GM12878 (cell line): ENCODE results near the gene WDR31.

ENCODE experiments used
- EP300 ChIP-seq, 2 experiments: fragments of 150-350 bp in 1 of 2; IDR thresholded peaks; 2 replicates each; pipeline ENCODE4 v1.6.1; 2011 to 2012; ENCODE audit warnings: low read depth in 2 of 2, low read length in 2 of 2, borderline replicate concordance in 1 of 2, improper control_type of control experiment in 1 of 2, inconsistent platforms in 1 of 2; ENCODE audit not compliant: control insufficient read depth in 1 of 2
- HCFC1 ChIP-seq: fragments of 150-350 bp; IDR thresholded peaks from 2 replicates; pipeline ENCODE4 v1.6.1; 2014; ENCODE audit warnings: low read length
- MEF2A ChIP-seq: IDR thresholded peaks from 2 replicates; pipeline ENCODE4 v1.6.1; 2011; ENCODE audit warnings: low read depth, mild to moderate bottlenecking, low read length, moderate library complexity; ENCODE audit not compliant: insufficient read depth
- POLR2A ChIP-seq: IDR thresholded peaks from 2 replicates; pipeline ENCODE4 v1.6.1; 2011; ENCODE audit warnings: low read depth, mild to moderate bottlenecking, low read length
- RAD21 ChIP-seq: IDR thresholded peaks from 2 replicates; pipeline ENCODE4 v1.6.1; 2011; ENCODE audit warnings: mild to moderate bottlenecking, low read depth, low read length, moderate library complexity; ENCODE audit not compliant: insufficient read depth
- TAF1 ChIP-seq: IDR thresholded peaks from 2 replicates; pipeline ENCODE4 v1.6.1; 2011; ENCODE audit warnings: mild to moderate bottlenecking, low read depth, low read length, borderline replicate concordance
- ZNF274 ChIP-seq: IDR thresholded peaks from one replicate; pipeline ENCODE4 v1.8.0; 2011; ENCODE audit not compliant: insufficient read length, insufficient read depth
- ZZZ3 ChIP-seq: IDR thresholded peaks from 2 replicates; pipeline ENCODE4 v1.6.1; 2011; ENCODE audit warnings: low read depth; ENCODE audit not compliant: control insufficient read depth, insufficient read length
- TF ChIP-seq, protein P1 (sequence below), 3 experiments: IDR thresholded peaks in 2 of 3; conservative IDR thresholded peaks in 1 of 3; 2 replicates each; pipeline ENCODE4 v1.5.1; 2011; ENCODE audit warnings: low read depth in 3 of 3, low read length in 3 of 3, mild to moderate bottlenecking in 3 of 3, control low read depth in 2 of 3, moderate library complexity in 2 of 3, inconsistent platforms in 1 of 3, mixed read lengths in 1 of 3; ENCODE audit not compliant: control insufficient read depth in 2 of 3, insufficient read depth in 1 of 3; ENCODE audit errors: extremely low read depth in 1 of 3
- TF ChIP-seq, protein P2 (sequence below): IDR thresholded peaks from 2 replicates; pipeline ENCODE4 v1.6.1; 2011; ENCODE audit warnings: low read depth, mild to moderate bottlenecking, low read length, moderate library complexity, borderline replicate concordance; ENCODE audit errors: extremely low read depth
- TF ChIP-seq, protein P3 (sequence below): IDR thresholded peaks from 2 replicates; pipeline ENCODE4 v1.6.1; 2012; ENCODE audit warnings: mild to moderate bottlenecking, low read depth, low read length

DNA sequence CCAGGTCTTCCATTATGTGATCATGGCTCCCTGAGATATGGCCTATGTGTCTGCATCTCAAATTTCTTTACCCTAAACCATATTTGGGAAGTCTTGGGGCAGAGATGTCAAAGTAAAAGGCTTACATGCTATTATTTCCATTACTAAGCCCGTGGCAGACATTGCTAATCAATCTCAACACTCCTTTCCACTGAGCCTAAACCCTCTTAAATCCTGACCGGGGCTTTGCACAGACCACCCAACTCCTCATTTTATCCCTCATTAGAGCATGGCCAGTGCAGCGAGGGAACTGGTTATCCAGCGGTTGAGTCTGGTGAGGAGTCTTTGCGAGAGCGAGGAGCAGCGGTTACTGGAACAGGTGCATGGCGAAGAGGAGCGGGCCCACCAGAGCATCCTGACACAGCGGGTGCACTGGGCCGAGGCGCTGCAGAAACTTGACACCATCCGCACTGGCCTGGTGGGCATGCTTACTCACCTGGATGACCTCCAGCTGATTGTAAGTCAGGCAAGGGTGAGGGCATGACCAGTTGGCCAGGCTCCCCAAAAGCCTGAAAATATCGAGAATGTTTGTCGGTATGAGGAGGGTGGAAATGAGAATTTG, 20.3 kb upstream of the WDR31 start:
- TF ChIP-seq POLR2A (no peak), ZNF274 (no peak), ZZZ3 (no peak), MEF2A (no peak), EP300 (IDR thresholded peaks at IDR 0.05; ENCODE audit: borderline replicate concordance in 1 of 2, control insufficient read depth in 1 of 2, low read depth in 2 of 2, low read length in 2 of 2) (no peak), TAF1 (no peak), RAD21 (no peak), HCFC1 (no peak)
- TF ChIP-seq, protein P1, sequence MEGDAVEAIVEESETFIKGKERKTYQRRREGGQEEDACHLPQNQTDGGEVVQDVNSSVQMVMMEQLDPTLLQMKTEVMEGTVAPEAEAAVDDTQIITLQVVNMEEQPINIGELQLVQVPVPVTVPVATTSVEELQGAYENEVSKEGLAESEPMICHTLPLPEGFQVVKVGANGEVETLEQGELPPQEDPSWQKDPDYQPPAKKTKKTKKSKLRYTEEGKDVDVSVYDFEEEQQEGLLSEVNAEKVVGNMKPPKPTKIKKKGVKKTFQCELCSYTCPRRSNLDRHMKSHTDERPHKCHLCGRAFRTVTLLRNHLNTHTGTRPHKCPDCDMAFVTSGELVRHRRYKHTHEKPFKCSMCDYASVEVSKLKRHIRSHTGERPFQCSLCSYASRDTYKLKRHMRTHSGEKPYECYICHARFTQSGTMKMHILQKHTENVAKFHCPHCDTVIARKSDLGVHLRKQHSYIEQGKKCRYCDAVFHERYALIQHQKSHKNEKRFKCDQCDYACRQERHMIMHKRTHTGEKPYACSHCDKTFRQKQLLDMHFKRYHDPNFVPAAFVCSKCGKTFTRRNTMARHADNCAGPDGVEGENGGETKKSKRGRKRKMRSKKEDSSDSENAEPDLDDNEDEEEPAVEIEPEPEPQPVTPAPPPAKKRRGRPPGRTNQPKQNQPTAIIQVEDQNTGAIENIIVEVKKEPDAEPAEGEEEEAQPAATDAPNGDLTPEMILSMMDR (IDR thresholded peaks at IDR 0.05 in 2 of 3, conservative IDR thresholded peaks at IDR 0.05 in 1 of 3; ENCODE audit: control insufficient read depth in 2 of 3, extremely low read depth in 1 of 3, insufficient read depth in 1 of 3, low read depth in 3 of 3, low read length in 3 of 3), result no peak
- TF ChIP-seq, protein P2, sequence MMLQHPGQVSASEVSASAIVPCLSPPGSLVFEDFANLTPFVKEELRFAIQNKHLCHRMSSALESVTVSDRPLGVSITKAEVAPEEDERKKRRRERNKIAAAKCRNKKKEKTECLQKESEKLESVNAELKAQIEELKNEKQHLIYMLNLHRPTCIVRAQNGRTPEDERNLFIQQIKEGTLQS, result no peak
- TF ChIP-seq, protein P3, sequence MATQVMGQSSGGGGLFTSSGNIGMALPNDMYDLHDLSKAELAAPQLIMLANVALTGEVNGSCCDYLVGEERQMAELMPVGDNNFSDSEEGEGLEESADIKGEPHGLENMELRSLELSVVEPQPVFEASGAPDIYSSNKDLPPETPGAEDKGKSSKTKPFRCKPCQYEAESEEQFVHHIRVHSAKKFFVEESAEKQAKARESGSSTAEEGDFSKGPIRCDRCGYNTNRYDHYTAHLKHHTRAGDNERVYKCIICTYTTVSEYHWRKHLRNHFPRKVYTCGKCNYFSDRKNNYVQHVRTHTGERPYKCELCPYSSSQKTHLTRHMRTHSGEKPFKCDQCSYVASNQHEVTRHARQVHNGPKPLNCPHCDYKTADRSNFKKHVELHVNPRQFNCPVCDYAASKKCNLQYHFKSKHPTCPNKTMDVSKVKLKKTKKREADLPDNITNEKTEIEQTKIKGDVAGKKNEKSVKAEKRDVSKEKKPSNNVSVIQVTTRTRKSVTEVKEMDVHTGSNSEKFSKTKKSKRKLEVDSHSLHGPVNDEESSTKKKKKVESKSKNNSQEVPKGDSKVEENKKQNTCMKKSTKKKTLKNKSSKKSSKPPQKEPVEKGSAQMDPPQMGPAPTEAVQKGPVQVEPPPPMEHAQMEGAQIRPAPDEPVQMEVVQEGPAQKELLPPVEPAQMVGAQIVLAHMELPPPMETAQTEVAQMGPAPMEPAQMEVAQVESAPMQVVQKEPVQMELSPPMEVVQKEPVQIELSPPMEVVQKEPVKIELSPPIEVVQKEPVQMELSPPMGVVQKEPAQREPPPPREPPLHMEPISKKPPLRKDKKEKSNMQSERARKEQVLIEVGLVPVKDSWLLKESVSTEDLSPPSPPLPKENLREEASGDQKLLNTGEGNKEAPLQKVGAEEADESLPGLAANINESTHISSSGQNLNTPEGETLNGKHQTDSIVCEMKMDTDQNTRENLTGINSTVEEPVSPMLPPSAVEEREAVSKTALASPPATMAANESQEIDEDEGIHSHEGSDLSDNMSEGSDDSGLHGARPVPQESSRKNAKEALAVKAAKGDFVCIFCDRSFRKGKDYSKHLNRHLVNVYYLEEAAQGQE, result no peak
